CD4-positive, alpha-beta T cell (primary cell): Measurements from ENCODE around the gene GPSM1. TPM values are rescaled to one million over a fixed set of nuclear protein-coding genes. Genes with fewer than 3 reads are reported as not detected.
A peak's percentile ranks its signal among the peaks of the same experiment; 100 is the strongest.

Experiments
- ATAC-seq: fragments of 200-7000 bp; cut with Tn5 transposase; one replicate; pipeline ENCODE4 v1.10.0; 2022; ENCODE audit warnings: mild to moderate bottlenecking; ENCODE audit not compliant: poor library complexity
- CTCF ChIA-PET: fragments of 350-600 bp; sonication (Branson Sonifier 250); formaldehyde crosslinking; loops from one replicate; lab custom pipeline; 2021; ENCODE audit warnings: antibody characterized with exemption, inconsistent platforms; lab: Charles Lee
- POLR2A ChIA-PET: fragments of 350-600 bp; sonication (Branson Sonifier 250); formaldehyde crosslinking; loops from one replicate; lab custom pipeline; 2021; ENCODE audit warnings: antibody characterized with exemption, inconsistent platforms; lab: Charles Lee
- DNase-seq, 14 experiments: peaks; one replicate each; pipeline ENCODE4 v3.0.0-alpha.2; 2013 to 2020; ENCODE audit warnings: mixed read lengths in 2 of 14
- H3K27ac ChIP-seq, 2 donors: one replicate each; pipeline versions ENCODE4 v1.5.1 to v1.7.0; 2013; ENCODE audit warnings: low read length in 2 of 2, low read depth in 1 of 2, mild to moderate bottlenecking in 1 of 2
- H3K27me3 ChIP-seq, 2 experiments: 1 replicate in 1 of 2; 2 replicates in 1 of 2; pipeline versions ENCODE4 v1.6.1 to v1.7.0; 2013; ENCODE audit warnings: low read length in 2 of 2, control low read depth in 1 of 2, mild to moderate bottlenecking in 1 of 2, moderate library complexity in 1 of 2; ENCODE audit not compliant: insufficient read depth in 2 of 2, control insufficient read depth in 1 of 2
- H3K36me3 ChIP-seq: one replicate; pipeline ENCODE4 v1.6.1; 2013; ENCODE audit warnings: low read length, control low read depth; ENCODE audit not compliant: insufficient read depth
- H3K4me1 ChIP-seq: one replicate; pipeline ENCODE4 v1.6.1; 2013; ENCODE audit warnings: low read length, control low read depth; ENCODE audit not compliant: insufficient read depth
- H3K4me3 ChIP-seq: one replicate; pipeline ENCODE4 v1.5.1; 2013; ENCODE audit warnings: mild to moderate bottlenecking, low read length, moderate library complexity
- H3K9me3 ChIP-seq, 2 experiments: 1 replicate in 1 of 2; 2 replicates in 1 of 2; pipeline versions ENCODE4 v1.6.1 to v1.7.0; 2013; ENCODE audit warnings: low read length in 2 of 2, mild to moderate bottlenecking in 2 of 2, control low read depth in 1 of 2, moderate library complexity in 1 of 2; ENCODE audit not compliant: control insufficient read depth in 1 of 2, insufficient read depth in 1 of 2
- H3K27ac Mint-ChIP-seq: one replicate; pipeline ENCODE4 v1.8.0; 2020; ENCODE audit warnings: mixed read lengths
- H3K27me3 Mint-ChIP-seq: one replicate; pipeline ENCODE4 v1.8.0; 2021; ENCODE audit warnings: mixed read lengths
- H3K36me3 Mint-ChIP-seq: one replicate; pipeline ENCODE4 v1.8.0; 2021; ENCODE audit warnings: low read depth, mixed read lengths
- H3K4me1 Mint-ChIP-seq: one replicate; pipeline ENCODE4 v1.8.0; 2021; ENCODE audit warnings: low read depth, mixed read lengths
- H3K4me3 Mint-ChIP-seq: one replicate; pipeline ENCODE4 v1.8.0; 2020; ENCODE audit warnings: mild to moderate bottlenecking, mixed read lengths
- H3K9me3 Mint-ChIP-seq: one replicate; pipeline ENCODE4 v1.8.0; 2020; ENCODE audit warnings: mixed read lengths
- intact Hi-C, 2 experiments: fragments of 100-400 bp; cut with DNase I in 1 of 2; cut with micrococcal nuclease in 1 of 2; formaldehyde crosslinking; loops; one replicate each; pipeline versions ENCODE4 v1.15.1 to v1.9.0; 2023 to 2025; cut with DNase I, micrococcal nuclease
- total RNA-seq, 174 experiments: library from RNA in 2 of 174; stranded (reverse) in 2 of 174; gene quantifications; one replicate each; pipeline ENCODE4 v1.2.3 and lab custom pipeline; 2021 to 2026
- TF ChIP-seq, protein P1 (sequence below): fragments of 200-600 bp; IDR thresholded peaks from one replicate; pipeline ENCODE4 v1.8.0; 2022; ENCODE audit warnings: antibody characterized with exemption, mild to moderate bottlenecking

GPSM1 gene
- total RNA-seq, 2 experiments from 2014 or later = 7.7 to 8.6 TPM

DNA sequence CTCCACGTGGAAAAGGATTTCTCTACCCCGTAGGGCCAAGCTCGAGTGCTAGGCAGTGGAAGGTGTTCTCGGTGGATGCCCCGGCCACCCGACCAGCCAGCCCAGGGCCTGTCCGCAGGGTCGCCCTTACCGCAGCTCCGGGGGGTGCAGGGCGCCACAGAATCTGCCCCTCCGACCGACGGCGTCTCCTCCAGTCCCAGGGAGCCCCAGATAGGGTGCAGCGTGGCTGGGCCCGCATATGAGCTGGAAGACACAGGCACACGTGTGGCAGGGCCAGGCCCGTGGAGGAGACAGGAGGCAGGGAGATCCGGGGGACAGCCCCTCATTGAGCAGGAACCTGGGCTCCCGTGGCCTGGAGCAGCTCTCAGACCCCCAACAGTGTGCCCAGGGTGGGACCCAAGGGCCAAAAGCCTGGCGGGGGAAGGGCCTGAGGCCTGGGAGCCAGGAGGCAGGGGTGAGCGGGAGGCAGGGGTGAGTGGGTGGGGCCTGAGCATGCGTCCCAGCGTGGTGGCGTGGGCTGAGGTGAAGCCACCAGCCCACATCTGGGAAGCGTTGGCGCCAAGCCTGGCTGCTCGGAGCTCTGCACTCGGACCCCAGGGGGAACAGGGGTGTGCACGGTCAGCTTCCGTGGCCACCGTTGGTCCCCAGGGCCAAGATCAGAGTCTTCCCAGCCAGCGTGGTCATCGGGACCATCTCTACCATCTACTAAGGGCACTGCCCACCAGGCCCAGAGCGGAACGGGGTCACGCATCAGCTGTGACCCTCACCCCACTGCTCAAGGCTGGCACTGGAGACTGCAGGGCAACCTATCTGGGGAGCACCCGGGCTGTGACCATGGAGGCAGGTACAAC is 45.7 kb upstream of the GPSM1 start:
- POLR2A ChIA-PET = no interaction called here
- H3K36me3 Mint-ChIP-seq = no peaks in the 10 kb centered on the region
- Histone ChIP-seq H3K36me3 (no peaks in the 10 kb centered on the region), H3K9me3 (peaks cover 0 to 5% of the 10 kb centered on the region in 2 experiments), H3K27me3 (no peaks in the 10 kb centered on the region), H3K4me3 (no peak overlapping the region), H3K4me1 (peaks cover 9% of the 10 kb centered on the region), H3K27ac (no peak overlapping the region)
- TF ChIP-seq, protein P1, sequence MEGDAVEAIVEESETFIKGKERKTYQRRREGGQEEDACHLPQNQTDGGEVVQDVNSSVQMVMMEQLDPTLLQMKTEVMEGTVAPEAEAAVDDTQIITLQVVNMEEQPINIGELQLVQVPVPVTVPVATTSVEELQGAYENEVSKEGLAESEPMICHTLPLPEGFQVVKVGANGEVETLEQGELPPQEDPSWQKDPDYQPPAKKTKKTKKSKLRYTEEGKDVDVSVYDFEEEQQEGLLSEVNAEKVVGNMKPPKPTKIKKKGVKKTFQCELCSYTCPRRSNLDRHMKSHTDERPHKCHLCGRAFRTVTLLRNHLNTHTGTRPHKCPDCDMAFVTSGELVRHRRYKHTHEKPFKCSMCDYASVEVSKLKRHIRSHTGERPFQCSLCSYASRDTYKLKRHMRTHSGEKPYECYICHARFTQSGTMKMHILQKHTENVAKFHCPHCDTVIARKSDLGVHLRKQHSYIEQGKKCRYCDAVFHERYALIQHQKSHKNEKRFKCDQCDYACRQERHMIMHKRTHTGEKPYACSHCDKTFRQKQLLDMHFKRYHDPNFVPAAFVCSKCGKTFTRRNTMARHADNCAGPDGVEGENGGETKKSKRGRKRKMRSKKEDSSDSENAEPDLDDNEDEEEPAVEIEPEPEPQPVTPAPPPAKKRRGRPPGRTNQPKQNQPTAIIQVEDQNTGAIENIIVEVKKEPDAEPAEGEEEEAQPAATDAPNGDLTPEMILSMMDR = no peak
- H3K9me3 Mint-ChIP-seq = no peaks in the 10 kb centered on the region
- H3K27me3 Mint-ChIP-seq = peaks cover 5% of the 10 kb centered on the region
- H3K4me1 Mint-ChIP-seq = peaks cover 5% of the 10 kb centered on the region
- intact Hi-C loops = loop anchor here in 1 of 2 experiments (5.0 to 10.0 kb wide), 2 partner anchors 314 to 677 kb away; no protein-coding TSS in a partner anchor
- DNase-seq = no peak
- CTCF ChIA-PET = no interaction called here
- no peak overlapping the region for H3K27ac Mint-ChIP-seq
- ATAC-seq = no peak
- no peak overlapping the region for H3K4me3 Mint-ChIP-seq

- H3K27me3 Mint-ChIP-seq = peaks cover 5% of the 10 kb centered on the region
- Histone ChIP-seq H3K27me3 (no peaks in the 10 kb centered on the region), H3K9me3 (peaks cover 0 to 5% of the 10 kb centered on the region in 2 experiments), H3K4me1 (peaks cover 9% of the 10 kb centered on the region), H3K27ac (no peak overlapping the region), H3K36me3 (no peaks in the 10 kb centered on the region), H3K4me3 (no peak overlapping the region)
- ChIA-PET POLR2A (no interaction called here), CTCF (no interaction called here)
- intact Hi-C loops = loop anchor here in 1 of 2 experiments (5.0 to 10.0 kb wide), 2 partner anchors 315 to 678 kb away; no protein-coding TSS in a partner anchor
- TF ChIP-seq, protein P1 = no peak
- H3K27ac Mint-ChIP-seq = no peak overlapping the region
- ATAC-seq = no peak
- H3K36me3 Mint-ChIP-seq = no peaks in the 10 kb centered on the region
- no peaks in the 10 kb centered on the region for H3K9me3 Mint-ChIP-seq
- peak in 1 of 14 experiments; percentile 13 for DNase-seq
- no peak overlapping the region for H3K4me3 Mint-ChIP-seq
- H3K4me1 Mint-ChIP-seq = peaks cover 5% of the 10 kb centered on the region
Observed at GRCh38 chr9:136282272-136282861, 45.0 kb upstream of the GPSM1 start.

- H3K27ac ChIP-seq = no peak overlapping the region
- ATAC-seq (peak; percentile 96), DNase-seq (peak; percentile 42 to 83 (median 65))
- no peak overlapping the region for H3K27ac Mint-ChIP-seq
- TF ChIP-seq, protein P1 = peak; percentile 82
- H3K27me3 Mint-ChIP-seq = peaks cover 5% of the 10 kb centered on the region
- H3K4me3 ChIP-seq = no peak overlapping the region
- H3K4me1 Mint-ChIP-seq = peaks cover 5% of the 10 kb centered on the region
- H3K36me3 ChIP-seq = no peaks in the 10 kb centered on the region
- H3K9me3 Mint-ChIP-seq = no peaks in the 10 kb centered on the region
- intact Hi-C loops = loop anchor here in 1 of 2 experiments (1.0 to 10.0 kb wide), 4 partner anchors 113 to 679 kb away; no protein-coding TSS in a partner anchor
- POLR2A ChIA-PET = interaction anchor here (0.6 kb wide), 1 partner anchor 309 kb away, joined by 3 read pairs; no protein-coding TSS in a partner anchor
- H3K27me3 ChIP-seq = no peaks in the 10 kb centered on the region
- CTCF ChIA-PET = no interaction called here
- H3K4me1 ChIP-seq = peaks cover 9% of the 10 kb centered on the region
- no peak overlapping the region for H3K4me3 Mint-ChIP-seq
- H3K9me3 ChIP-seq = no peaks in the 10 kb centered on the region
- H3K36me3 Mint-ChIP-seq = no peaks in the 10 kb centered on the region
Observed at GRCh38 chr9:136283291-136284235, 43.8 kb upstream of the GPSM1 start.
